LNCaP clone FGC (cell line): ENCODE results near the gene APAF1.

Experiments
- DNase-seq: peaks from one replicate; pipeline ENCODE4 v3.0.0-alpha.2; 2011; ENCODE audit warnings: low read depth
- H3K4me3 ChIP-seq: 2 replicates; pipeline ENCODE4 v1.5.1; 2011; ENCODE audit warnings: mild to moderate bottlenecking, low read depth, low read length, control low read depth
- TF ChIP-seq, protein P1 (sequence below): IDR thresholded peaks from 2 replicates; pipeline ENCODE4 v1.5.1; 2012; ENCODE audit warnings: mild to moderate bottlenecking; ENCODE audit not compliant: control insufficient read depth, insufficient read depth; ENCODE audit errors: extremely low read depth

The APAF1 gene

DNA sequence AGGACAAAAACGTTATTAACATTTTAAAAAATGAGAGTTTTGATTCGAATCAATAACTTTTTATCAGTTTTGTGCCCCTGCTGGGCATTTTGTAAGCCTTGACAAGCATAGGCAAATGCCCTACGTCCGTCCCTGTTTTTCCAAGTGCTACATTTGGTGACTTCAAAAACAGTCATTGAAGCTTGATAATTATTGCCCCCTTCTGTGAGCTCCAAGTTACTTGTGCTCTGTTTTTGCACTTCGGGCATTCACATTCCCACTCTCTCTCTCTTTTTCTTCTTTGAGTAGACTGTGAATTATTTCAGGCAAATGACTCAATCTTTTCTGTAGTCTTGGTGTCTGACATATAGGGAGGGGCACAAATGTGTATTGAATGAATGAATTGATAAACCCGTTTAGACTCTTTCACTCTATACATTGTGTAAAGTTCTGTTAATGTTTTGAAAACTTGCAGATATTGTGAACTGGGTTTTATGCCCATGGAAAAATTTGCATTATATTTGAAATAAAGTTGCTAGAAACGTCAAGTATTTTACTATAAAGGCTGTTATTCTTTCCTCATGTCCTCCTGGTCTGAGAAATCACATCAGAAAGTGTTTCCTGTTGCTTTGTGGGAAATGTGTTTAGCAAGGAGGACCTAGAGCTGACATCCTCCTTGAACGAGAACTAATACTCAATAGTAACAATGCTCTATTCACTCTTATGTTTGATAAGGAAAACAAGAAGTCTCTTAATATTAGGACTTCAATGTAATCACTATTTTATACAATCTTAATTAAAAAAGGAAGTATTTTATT lies 1.4 kb downstream of the APAF1 start:
- TF ChIP-seq, protein P1, sequence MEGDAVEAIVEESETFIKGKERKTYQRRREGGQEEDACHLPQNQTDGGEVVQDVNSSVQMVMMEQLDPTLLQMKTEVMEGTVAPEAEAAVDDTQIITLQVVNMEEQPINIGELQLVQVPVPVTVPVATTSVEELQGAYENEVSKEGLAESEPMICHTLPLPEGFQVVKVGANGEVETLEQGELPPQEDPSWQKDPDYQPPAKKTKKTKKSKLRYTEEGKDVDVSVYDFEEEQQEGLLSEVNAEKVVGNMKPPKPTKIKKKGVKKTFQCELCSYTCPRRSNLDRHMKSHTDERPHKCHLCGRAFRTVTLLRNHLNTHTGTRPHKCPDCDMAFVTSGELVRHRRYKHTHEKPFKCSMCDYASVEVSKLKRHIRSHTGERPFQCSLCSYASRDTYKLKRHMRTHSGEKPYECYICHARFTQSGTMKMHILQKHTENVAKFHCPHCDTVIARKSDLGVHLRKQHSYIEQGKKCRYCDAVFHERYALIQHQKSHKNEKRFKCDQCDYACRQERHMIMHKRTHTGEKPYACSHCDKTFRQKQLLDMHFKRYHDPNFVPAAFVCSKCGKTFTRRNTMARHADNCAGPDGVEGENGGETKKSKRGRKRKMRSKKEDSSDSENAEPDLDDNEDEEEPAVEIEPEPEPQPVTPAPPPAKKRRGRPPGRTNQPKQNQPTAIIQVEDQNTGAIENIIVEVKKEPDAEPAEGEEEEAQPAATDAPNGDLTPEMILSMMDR, result no peak
- no peak for DNase-seq
- peak overlapping the region; percentile 94 for H3K4me3 ChIP-seq

- TF ChIP-seq, protein P1, result no peak
- no peak overlapping the region for H3K4me3 ChIP-seq
- no peak for DNase-seq
Observed at GRCh38 chr12:98651328-98651727, 6.2 kb downstream of the APAF1 start.

- peak; percentile 23 for DNase-seq
- TF ChIP-seq, protein P1, result peak; percentile 77
- no peak overlapping the region for H3K4me3 ChIP-seq
Observed at GRCh38 chr12:98653866-98654493, 8.9 kb downstream of the APAF1 start.

GRCh38 chr12:98656289-98657101 lies 11.4 kb downstream of the APAF1 start:
- no peak for DNase-seq
- TF ChIP-seq, protein P1, result no peak
- no peak overlapping the region for H3K4me3 ChIP-seq

DNA sequence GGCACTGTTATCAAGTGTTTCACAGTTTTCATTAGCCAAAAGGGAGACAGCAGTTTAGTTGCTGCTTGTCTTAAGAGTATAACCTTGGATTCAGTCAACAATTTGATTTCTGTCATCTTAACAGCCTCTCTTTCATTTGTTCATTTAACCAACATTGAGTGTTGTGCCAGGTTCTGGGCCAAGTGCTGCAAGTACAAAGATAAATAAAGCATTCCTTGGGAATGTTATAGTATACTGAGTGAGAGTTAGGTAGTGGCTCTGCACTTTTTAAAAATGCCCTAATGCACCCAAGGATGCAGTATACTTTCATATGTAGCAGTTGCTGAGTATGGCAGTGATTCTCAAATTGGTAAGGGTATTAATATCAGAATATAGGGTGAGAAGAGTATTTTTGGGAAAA lies 15.4 kb downstream of the APAF1 start:
- TF ChIP-seq, protein P1, result no peak
- DNase-seq, result no peak
- no peak overlapping the region for H3K4me3 ChIP-seq

- H3K4me3 ChIP-seq, result no peak overlapping the region
- TF ChIP-seq, protein P1, result no peak
- no peak for DNase-seq
Observed at GRCh38 chr12:98669751-98670150, 24.7 kb downstream of the APAF1 start.
